Panc1 (cell line): Measurements from ENCODE around the gene OPRD1. TPM values are rescaled to one million over a fixed set of nuclear protein-coding genes. Genes with fewer than 3 reads are reported as not detected.
"Not testable (repeated sequence)": the region's sequence is repeated elsewhere in the genome, so short reads cannot be mapped to it uniquely, and the experiment has no call there.

Source experiments
- ATAC-seq: fragments of 200-7000 bp; cut with Tn5 transposase; 2 replicates; pipeline ENCODE4 v1.9.1; 2020; ENCODE audit warnings: mild to moderate bottlenecking, moderate library complexity
- BruUV-seq: library from RNA; stranded (reverse); fragments of 400-500 nt; replicated peaks from 2 replicates; lab custom pipeline; 2021; lab: Mats Ljungman, UMichigan
- CTCF ChIA-PET: fragments of 300-600 bp; sonication (Branson Sonifier 250); formaldehyde crosslinking; loops from one replicate; lab custom pipeline; 2022; ENCODE audit warnings: antibody characterized with exemption; lab: Charles Lee
- POLR2A ChIA-PET: fragments of 300-600 bp; sonication (Branson Sonifier 250); formaldehyde crosslinking; loops from one replicate; lab custom pipeline; 2022; ENCODE audit warnings: antibody characterized with exemption; lab: Charles Lee
- DNase-seq: peaks from one replicate; pipeline ENCODE4 v3.0.0-alpha.2; 2010; ENCODE audit warnings: low read depth, low spot score
- H3K27ac ChIP-seq: 2 replicates; pipeline ENCODE4 v1.5.1; 2011; ENCODE audit warnings: mild to moderate bottlenecking, low read length, inconsistent platforms
- H3K27me3 ChIP-seq: fragments of 200-500 bp; sonication (Bioruptor generic); 2 replicates; pipeline ENCODE4 v1.6.0; 2014; ENCODE audit warnings: low read length, inconsistent platforms; ENCODE audit not compliant: control insufficient read depth, insufficient read depth
- H3K36me3 ChIP-seq: fragments of 200-500 bp; sonication (Bioruptor generic); 2 replicates; pipeline ENCODE4 v1.5.1; 2014; ENCODE audit warnings: inconsistent platforms, mild to moderate bottlenecking, low read length, moderate library complexity; ENCODE audit not compliant: control insufficient read depth, insufficient read depth
- H3K4me1 ChIP-seq: 2 replicates; pipeline ENCODE4 v1.5.1; 2011; ENCODE audit warnings: inconsistent platforms, mild to moderate bottlenecking, low read length, moderate library complexity; ENCODE audit not compliant: control insufficient read depth, insufficient read depth
- H3K4me3 ChIP-seq, 2 experiments: 2 replicates each; pipeline ENCODE4 v1.5.1; 2011 to 2012; ENCODE audit warnings: low read depth in 2 of 2, low read length in 2 of 2, mild to moderate bottlenecking in 2 of 2, inconsistent platforms in 1 of 2, moderate library complexity in 1 of 2
- H3K9me3 ChIP-seq: fragments of 200-500 bp; sonication (Bioruptor generic); 2 replicates; pipeline ENCODE4 v1.5.1; 2014; ENCODE audit warnings: low read depth, mild to moderate bottlenecking, inconsistent platforms, low read length, moderate library complexity; ENCODE audit not compliant: control insufficient read depth, insufficient read depth
- CTCF ChIP-seq: fragments of 450-650 bp; IDR thresholded peaks from 2 replicates; pipeline ENCODE4 v1.5.1; 2017; ENCODE audit warnings: mild to moderate bottlenecking
- POLR2AphosphoS5 ChIP-seq: IDR thresholded peaks from 2 replicates; pipeline ENCODE4 v1.6.1; 2012; ENCODE audit warnings: mild to moderate bottlenecking, low read depth, low read length, moderate library complexity
- REST ChIP-seq, 2 experiments: IDR thresholded peaks; 2 replicates each; pipeline ENCODE4 v1.6.1; 2011 to 2012; ENCODE audit warnings: low read depth in 2 of 2, control low read depth in 1 of 2, low read length in 1 of 2, mild to moderate bottlenecking in 1 of 2, moderate library complexity in 1 of 2; ENCODE audit not compliant: insufficient read depth in 1 of 2
- SIN3A ChIP-seq: IDR thresholded peaks from 2 replicates; pipeline ENCODE4 v1.6.1; 2012; ENCODE audit warnings: low read depth, mild to moderate bottlenecking, low read length, moderate library complexity, borderline replicate concordance; ENCODE audit not compliant: insufficient read depth
- TCF7L2 ChIP-seq: IDR thresholded peaks from 2 replicates; pipeline ENCODE4 v1.6.1; 2011; ENCODE audit warnings: mild to moderate bottlenecking, low read depth, low read length, inconsistent platforms
- in situ Hi-C: cut with HindIII; loops from 2 replicates; pipeline ENCODE4 v1.10.0; 2016; ENCODE audit warnings: low sequenced_read_pairs, low pct_unique_long_range_greater_than_20kb
- intact Hi-C: fragments of 100-400 bp; cut with micrococcal nuclease; formaldehyde crosslinking; loops from one replicate; pipeline ENCODE4 v1.10.0; 2022; ENCODE audit not compliant: unreplicated experiment
- total RNA-seq: library from RNA; stranded (reverse); gene quantifications from one replicate; pipeline ENCODE4 v1.2.1, GENCODE V29; 2021; ENCODE audit not compliant: unreplicated experiment

Gene OPRD1
- total RNA-seq, 1 experiment from 2014 or later, result 5.4 TPM

- intact Hi-C loops (no loop called here), in situ Hi-C loops (no loop called here)
- no peak overlapping the region for H3K4me3 ChIP-seq
- no peak for TF ChIP-seq CTCF
- TF ChIP-seq REST (IDR thresholded peaks at IDR 0.05; ENCODE audit: insufficient read depth in 1 of 2, low read depth in 2 of 2, low read length in 1 of 2), result no peak
- TF ChIP-seq POLR2AphosphoS5, result no peak
- TF ChIP-seq SIN3A, result no peak
- no peak for TF ChIP-seq TCF7L2
- BruUV-seq, result no TSS peak
- ChIA-PET POLR2A (interaction anchor here (0.7 kb wide), 1 partner anchor 59 kb away, joined by 3 read pairs; no protein-coding TSS in a partner anchor), CTCF (interaction anchor here (0.6 kb wide), 1 partner anchor 179 kb away, joined by 3 read pairs; no protein-coding TSS in a partner anchor)
- DNase-seq (no peak), ATAC-seq (no peak)
- H3K36me3 ChIP-seq, result no peaks in the 10 kb centered on the region
- no peaks in the 10 kb centered on the region for H3K27me3 ChIP-seq
- H3K4me1 ChIP-seq, result peaks cover 3% of the 10 kb centered on the region
- no peaks in the 10 kb centered on the region for H3K9me3 ChIP-seq
- no peak overlapping the region for H3K27ac ChIP-seq
These were observed 10.8 kb downstream of the OPRD1 start for GRCh38 chr1:28822799-28823198.

GRCh38 chr1:28824061-28824460, 12.1 kb downstream of the OPRD1 start:
- H3K27me3 ChIP-seq, H3K4me3 ChIP-seq, H3K4me1 ChIP-seq, in situ Hi-C loops, ATAC-seq, DNase-seq, BruUV-seq, H3K36me3 ChIP-seq, intact Hi-C loops, H3K9me3 ChIP-seq, H3K27ac ChIP-seq: not testable (repeated sequence)
- ChIA-PET CTCF (interaction anchor here (0.5 kb wide), 1 partner anchor 97 kb away, joined by 3 read pairs; no protein-coding TSS in a partner anchor), POLR2A (interaction anchor here (0.6 to 0.7 kb wide), 3 partner anchors 20 to 358 kb away, joined by 3 to 7 read pairs (median 6); no protein-coding TSS in a partner anchor)

- CTCF ChIA-PET, result interaction anchor here (0.6 kb wide), 1 partner anchor 136 kb away, joined by 4 read pairs; no protein-coding TSS in a partner anchor
These were observed 16.4 kb downstream of the OPRD1 start for GRCh38 chr1:28828227-28828858.

More at GRCh38 chr1:28828227-28828858, 16.4 kb downstream of the OPRD1 start:
- H3K27me3 ChIP-seq, H3K4me3 ChIP-seq, ATAC-seq, intact Hi-C loops, H3K36me3 ChIP-seq, in situ Hi-C loops, DNase-seq, H3K9me3 ChIP-seq, H3K27ac ChIP-seq, BruUV-seq, H3K4me1 ChIP-seq: not testable (repeated sequence)
- POLR2A ChIA-PET, result interaction anchor here (0.7 kb wide), 2 partner anchors 14 to 192 kb away, joined by 3 to 10 read pairs; no protein-coding TSS in a partner anchor
